GM12878 (cell line): ENCODE measurements around the gene PRPSAP2. TPM values are rescaled to one million over a fixed set of nuclear protein-coding genes. Genes with fewer than 3 reads are reported as not detected.

Experiments used
- ATAC-seq: fragments of 200-7000 bp; cut with Tn5 transposase; 3 replicates; pipeline ENCODE4 v1.9.1; 2020; ENCODE audit warnings: mild to moderate bottlenecking, moderate library complexity
- BruUV-seq: library from RNA; stranded (reverse); fragments of 400-500 nt; replicated peaks from 2 replicates; lab custom pipeline; 2021; lab: Mats Ljungman, UMichigan
- CTCF ChIA-PET: fragments of 300-600 bp; sonication (Branson Sonifier 250); formaldehyde crosslinking; extraction: SDS; loops from one replicate; lab custom pipeline; 2021; ENCODE audit warnings: inconsistent platforms; lab: Yijun Ruan, JAX
- POLR2A ChIA-PET: fragments of 350-600 bp; formaldehyde crosslinking; extraction: SDS; loops from one replicate; lab custom pipeline; 2021; ENCODE audit warnings: inconsistent platforms; lab: Charles Lee
- RAD21 ChIA-PET: fragments of 300-600 bp; sonication (Branson Sonifier 250); formaldehyde crosslinking; loops from one replicate; lab custom pipeline; 2023; ENCODE audit warnings: antibody characterized with exemption; ENCODE audit not compliant: unreplicated experiment; lab: Charles Lee
- SMC1A ChIA-PET: fragments of 300-600 bp; sonication (Branson Sonifier 250); formaldehyde crosslinking; loops from one replicate; lab custom pipeline; 2023; ENCODE audit not compliant: unreplicated experiment, uncharacterized antibody; lab: Charles Lee
- DNase-seq: peaks from one replicate; pipeline ENCODE4 v3.0.0-alpha.2; 2011; ENCODE audit warnings: low read depth, low spot score
- FAIRE-seq: peaks from 3 replicates; lab custom pipeline; 2011; peaks lifted over from hg19 to GRCh38; lab: Jason Lieb, UNC
- H2AFZ ChIP-seq: 2 replicates; pipeline ENCODE4 v1.6.0; 2011; ENCODE audit warnings: low read depth, low read length, control low read depth; ENCODE audit not compliant: control insufficient read depth
- H3K27ac ChIP-seq: 2 replicates; pipeline ENCODE4 v1.5.1; 2011; ENCODE audit warnings: control low read depth; ENCODE audit not compliant: control insufficient read depth, insufficient read depth
- H3K27me3 ChIP-seq, 2 experiments: replicated peaks in 1 of 2; 2 replicates each; pipeline versions ENCODE4 v1.6.0 to v1.6.1; 2011; ENCODE audit warnings: low read length in 1 of 2; ENCODE audit not compliant: control insufficient read depth in 2 of 2, insufficient read depth in 2 of 2
- H3K36me3 ChIP-seq, 2 experiments: 2 replicates each; pipeline ENCODE4 v1.5.1; 2011; ENCODE audit warnings: low read length in 1 of 2; ENCODE audit not compliant: control insufficient read depth in 2 of 2, insufficient read depth in 2 of 2
- H3K4me1 ChIP-seq: 2 replicates; pipeline ENCODE4 v1.6.1; 2011; ENCODE audit warnings: mild to moderate bottlenecking, low read length, moderate library complexity, mixed read lengths; ENCODE audit not compliant: control insufficient read depth, insufficient read depth
- H3K4me2 ChIP-seq: 2 replicates; pipeline ENCODE4 v1.6.0; 2011; ENCODE audit warnings: control low read depth; ENCODE audit not compliant: control insufficient read depth, insufficient read depth
- H3K4me3 ChIP-seq: fragments of 200-600 bp; sonication (generic); 2 replicates; pipeline ENCODE4 v1.5.1; 2016
- H3K79me2 ChIP-seq: 2 replicates; pipeline ENCODE4 v1.6.0; 2011; ENCODE audit warnings: low read length; ENCODE audit not compliant: control insufficient read depth, insufficient read depth
- H3K9ac ChIP-seq: 2 replicates; pipeline ENCODE4 v1.8.0; 2011; ENCODE audit warnings: low read length, control low read depth, mixed read lengths; ENCODE audit not compliant: control insufficient read depth, insufficient read depth
- H3K9me3 ChIP-seq: replicated peaks from 3 replicates; pipeline ENCODE4 v1.5.1; 2011; ENCODE audit warnings: mild to moderate bottlenecking, low read length; ENCODE audit not compliant: control insufficient read depth, insufficient read depth
- H4K20me1 ChIP-seq: 2 replicates; pipeline ENCODE4 v1.6.0; 2011; ENCODE audit not compliant: control insufficient read depth, insufficient read depth
- BCLAF1 ChIP-seq: fragments of 450-650 bp; IDR thresholded peaks from 2 replicates; pipeline ENCODE4 v1.6.1; 2017; ENCODE audit warnings: antibody characterized with exemption, mild to moderate bottlenecking, moderate library complexity
- GATAD2B ChIP-seq: fragments of 450-650 bp; conservative IDR thresholded peaks from 2 replicates; pipeline ENCODE4 v1.6.1; 2017; ENCODE audit warnings: low read depth, mild to moderate bottlenecking, moderate library complexity
- MYC ChIP-seq: IDR thresholded peaks from 2 replicates; pipeline ENCODE4 v1.6.1; 2011; ENCODE audit warnings: mild to moderate bottlenecking, low read length, moderate library complexity, inconsistent platforms; ENCODE audit not compliant: insufficient read depth, insufficient replicate concordance, insufficient read length, severe bottlenecking
- POLR2A ChIP-seq: IDR thresholded peaks from 2 replicates; pipeline ENCODE4 v1.6.1; 2011; ENCODE audit warnings: low read depth, mild to moderate bottlenecking, low read length
- REST ChIP-seq: IDR thresholded peaks from 2 replicates; pipeline ENCODE4 v1.6.1; 2012; ENCODE audit warnings: mild to moderate bottlenecking, low read depth, low read length
- SMARCA5 ChIP-seq: fragments of 450-650 bp; IDR thresholded peaks from 2 replicates; pipeline ENCODE4 v1.6.1; 2017; ENCODE audit warnings: mild to moderate bottlenecking
- SPI1 ChIP-seq: IDR thresholded peaks from 2 replicates; pipeline ENCODE4 v1.6.1; 2011; ENCODE audit warnings: low read depth, mild to moderate bottlenecking, low read length, moderate library complexity, borderline replicate concordance; ENCODE audit not compliant: insufficient read depth
- SREBF1 ChIP-seq: IDR thresholded peaks from 2 replicates; pipeline ENCODE4 v1.6.1; 2012; ENCODE audit warnings: mild to moderate bottlenecking, low read length
- TCF12 ChIP-seq: IDR thresholded peaks from 2 replicates; pipeline ENCODE4 v1.6.1; 2011; ENCODE audit warnings: low read depth, mild to moderate bottlenecking, low read length
- WGBS: methylation state at CpG from one replicate; pipeline ENCODE4 v1.1.6; 2016; ENCODE audit warnings: low lambda C conversion rate; ENCODE audit not compliant: insufficient replicate concordance, insufficient coverage; ENCODE audit errors: missing lambda C conversion rate; 5-methylcytosine and 5-hydroxymethylcytosine counted together
- in situ Hi-C: fragments of 300-500 bp; cut with MboI; formaldehyde crosslinking; loops from 9 replicates; pipeline ENCODE4 v1.14.3; 2018; ENCODE audit warnings: mixed read lengths
- intact Hi-C: fragments of 100-400 bp; cut with micrococcal nuclease; formaldehyde crosslinking; loops from one replicate; pipeline ENCODE4 v1.14.2; 2022; ENCODE audit not compliant: unreplicated experiment
- polyA plus RNA-seq, 11 experiments: library from polyadenylated mRNA; depleted of rRNA in 4 of 11; unstranded in 6 of 11; stranded (reverse) in 5 of 11; fragments of >200 nt; fragmentation: Nextera tagmentation in 4 of 11; fragmentation: Illumina TruSeq in 1 of 11; extraction: Ambion mirVana in 4 of 11; extraction: Trizol in 1 of 11; gene quantifications; 1 replicate in 1 of 11; 2 replicates in 10 of 11; pipeline versions ENCODE4 v1.2.1 to v1.2.3, GENCODE V29; 2011 to 2016; ENCODE audit warnings: inconsistent platforms in 2 of 11, missing spikeins in 2 of 11, low read depth in 1 of 11
- total RNA-seq, 4 experiments: library from RNA; depleted of rRNA in 3 of 4; stranded (reverse); fragments of >200 nt in 3 of 4; fragmentation: Illumina TruSeq in 1 of 4; extraction: Trizol in 1 of 4; gene quantifications; 2 replicates each; pipeline versions ENCODE4 v1.2.1 to v1.2.3, GENCODE V29; 2013 to 2021

Gene PRPSAP2
- total and polyA plus RNA-seq, 10 of the 15 experiments (the other 5 are each of a cell fraction or from before 2014, with no cell fraction given), result 33.2 to 102 (median 83.8) TPM

GRCh38 chr17:18975597-18975996, 117.7 kb downstream of the PRPSAP2 start (continued):
- TF ChIP-seq BCLAF1, result no peak
- no peak for TF ChIP-seq POLR2A

- Histone ChIP-seq H2AFZ (no peak overlapping the region), H3K4me2 (no peak overlapping the region), H3K27me3 (no peaks in the 10 kb centered on the region)
- RAD21 ChIA-PET, result no interaction called here
- no TSS peak for BruUV-seq
- TF ChIP-seq SREBF1 (no peak), MYC (no peak), SMARCA5 (no peak), REST (no peak), SPI1 (no peak), TCF12 (no peak), GATAD2B (no peak)
- TF ChIP-seq, all 136 proteins: peak for 0
- in situ Hi-C loops (no loop called here), intact Hi-C loops (no loop called here)
- H3K9me3 ChIP-seq, result no peaks in the 10 kb centered on the region
- no peak for ATAC-seq
- FAIRE-seq, result no peak
- no peak for DNase-seq
- SMC1A ChIA-PET, result no interaction called here
- H3K4me3 ChIP-seq, result no peak overlapping the region
- H3K4me1 ChIP-seq, result no peaks in the 10 kb centered on the region
- H4K20me1 ChIP-seq, result no peaks in the 10 kb centered on the region
- H3K36me3 ChIP-seq, result peaks cover 5 to 20% of the 10 kb centered on the region in 2 experiments; a peak in 3 of 4 replicates
- POLR2A ChIA-PET, result no interaction called here
- no peaks in the 10 kb centered on the region for H3K79me2 ChIP-seq
- H3K9ac ChIP-seq, result no peak overlapping the region
- H3K27ac ChIP-seq, result no peak overlapping the region
- 72% methylated on average over 4 of the region's 4 CpGs for WGBS
- CTCF ChIA-PET, result interaction anchor here (1.0 kb wide), 1 partner anchor 15 kb away, joined by 5 read pairs; no protein-coding TSS in a partner anchor
Measured at GRCh38 chr17:18976201-18976600, 118.3 kb downstream of the PRPSAP2 start.
